ENCODE measurements around the gene OLFML2A.

OLFML2A gene

DNA sequence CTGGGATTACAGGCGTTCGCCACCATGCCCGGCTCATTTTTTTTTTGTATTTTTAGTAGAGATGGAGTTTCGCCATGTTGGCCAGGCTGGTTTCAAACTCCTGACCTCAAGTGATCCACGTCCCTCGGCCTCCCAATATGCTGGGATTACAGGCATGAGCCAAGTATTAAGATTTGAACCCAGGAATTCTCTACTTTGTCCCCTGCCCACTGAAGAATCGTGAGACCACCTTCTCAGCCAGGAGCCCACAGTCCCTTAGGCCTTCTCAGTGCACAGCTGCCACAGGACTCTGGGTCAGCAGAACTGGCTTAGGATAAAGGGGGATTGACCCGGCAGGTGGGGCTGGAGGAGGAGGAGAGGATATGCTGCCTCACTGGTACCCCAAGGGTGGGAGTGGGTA lies 13.4 kb downstream of the OLFML2A start:
- no peak overlapping the region for H2BK5ac ChIP-seq (ENCODE audit: low read depth, low read length, poor library complexity)
- no peak overlapping the region for H4K12ac ChIP-seq (ENCODE audit: low read depth, low read length)
- no peak overlapping the region for H3K4me3 ChIP-seq (ENCODE audit: low read depth, low read length)
- H3K9me3 ChIP-seq (ENCODE audit: insufficient read depth, low read depth, low read length), result peaks cover 3% of the 10 kb centered on the region
- no peaks in the 10 kb centered on the region for H3K79me2 ChIP-seq (ENCODE audit: control insufficient read depth, insufficient read depth, low read length, poor library complexity)
- no peak overlapping the region for H3K23ac ChIP-seq (ENCODE audit: low read length)
- H2AFZ ChIP-seq (ENCODE audit: insufficient read depth, low read length, poor library complexity), result no peak overlapping the region
- H3K27ac ChIP-seq (ENCODE audit: low read depth, low read length), result no peak overlapping the region
- no peaks in the 10 kb centered on the region for H3K27me3 ChIP-seq (ENCODE audit: insufficient read depth, low read length)
- H3K4ac ChIP-seq (ENCODE audit: low read depth, low read length), result no peak overlapping the region
- no peak overlapping the region for H2BK120ac ChIP-seq (ENCODE audit: insufficient read depth, low read length, poor library complexity)
- H3K36me3 ChIP-seq (ENCODE audit: control insufficient read depth in 1 of 2, insufficient read depth in 2 of 2, low read length in 2 of 2), result peaks cover 29 to 41% of the 10 kb centered on the region in 2 experiments
- no peak for DNase-seq
- no peak overlapping the region for H3K14ac ChIP-seq (ENCODE audit: low read length)
- no CpG with 5 or more reads among the region's 8 CpGs for WGBS (ENCODE audit: extremely low coverage, insufficient coverage, insufficient read length)
- no peaks in the 10 kb centered on the region for H3K79me1 ChIP-seq (ENCODE audit: low read length)
- no peak overlapping the region for H2AK5ac ChIP-seq (ENCODE audit: low read length)
- H3K9ac ChIP-seq (ENCODE audit: low read length), result no peak overlapping the region
- no peak overlapping the region for H3K18ac ChIP-seq (ENCODE audit: low read length)
- no peak overlapping the region for H4K91ac ChIP-seq (ENCODE audit: low read depth, low read length)
- peaks cover 0 to 2% of the 10 kb centered on the region in 2 experiments for H3K4me1 ChIP-seq (ENCODE audit: control insufficient read depth in 1 of 2, insufficient read depth in 2 of 2, low read length in 2 of 2)
- no peak overlapping the region for H4K8ac ChIP-seq (ENCODE audit: low read depth, low read length)
- H3K4me2 ChIP-seq (ENCODE audit: low read length), result no peak overlapping the region
- no peak overlapping the region for H2BK12ac ChIP-seq (ENCODE audit: low read length)

DNA sequence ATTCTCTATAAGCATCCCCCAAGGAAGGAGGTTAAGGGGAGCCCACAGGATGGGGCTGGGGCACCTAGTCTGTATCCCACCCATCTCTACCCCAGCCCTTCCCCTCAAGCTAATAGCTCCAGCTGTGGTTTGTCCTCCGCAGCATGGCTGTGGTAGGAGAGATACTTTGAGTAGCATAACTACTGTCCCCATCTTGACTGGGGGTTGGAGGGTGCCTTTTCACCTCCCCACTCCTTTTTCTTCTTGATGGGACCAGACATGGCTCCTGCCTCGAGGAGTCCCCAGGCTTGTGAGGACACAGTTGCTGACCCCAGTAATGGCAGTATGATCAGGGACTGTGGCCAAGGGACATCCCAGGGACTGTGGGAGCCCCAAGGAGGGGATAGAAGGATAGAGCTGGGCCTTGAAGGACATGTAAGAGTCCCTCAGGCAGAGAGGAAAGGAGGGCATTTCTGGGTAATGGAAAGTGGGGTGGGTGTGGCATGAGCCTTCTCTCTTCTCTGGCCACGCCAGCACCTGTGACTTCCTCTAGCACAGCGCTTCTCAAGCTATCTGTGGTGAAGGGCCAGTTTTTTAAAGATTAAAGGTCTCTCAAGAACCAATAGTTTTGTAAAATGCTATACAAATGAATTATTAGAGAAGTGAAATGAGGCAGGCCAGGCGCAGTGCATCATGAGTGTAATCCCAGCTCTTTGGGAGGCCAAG lies 14.0 kb downstream of the OLFML2A start:
- Histone ChIP-seq H4K8ac (ENCODE audit: low read depth, low read length) (no peak overlapping the region), H4K91ac (ENCODE audit: low read depth, low read length) (no peak overlapping the region), H3K9ac (ENCODE audit: low read length) (no peak overlapping the region), H3K14ac (ENCODE audit: low read length) (no peak overlapping the region), H2BK5ac (ENCODE audit: low read depth, low read length, poor library complexity) (no peak overlapping the region), H3K79me1 (ENCODE audit: low read length) (peaks cover 3% of the 10 kb centered on the region), H3K27me3 (ENCODE audit: insufficient read depth, low read length) (no peaks in the 10 kb centered on the region), H2BK12ac (ENCODE audit: low read length) (no peak overlapping the region), H3K4me3 (ENCODE audit: low read depth, low read length) (no peak overlapping the region), H4K12ac (ENCODE audit: low read depth, low read length) (no peak overlapping the region), H3K23ac (ENCODE audit: low read length) (no peak overlapping the region), H3K9me3 (ENCODE audit: insufficient read depth, low read depth, low read length) (peaks cover 3% of the 10 kb centered on the region), H3K36me3 (ENCODE audit: control insufficient read depth in 1 of 2, insufficient read depth in 2 of 2, low read length in 2 of 2) (peaks cover 29 to 41% of the 10 kb centered on the region in 2 experiments), H3K79me2 (ENCODE audit: control insufficient read depth, insufficient read depth, low read length, poor library complexity) (no peaks in the 10 kb centered on the region), H3K4me1 (ENCODE audit: control insufficient read depth in 1 of 2, insufficient read depth in 2 of 2, low read length in 2 of 2) (peaks cover 3 to 7% of the 10 kb centered on the region in 2 experiments), H2AFZ (ENCODE audit: insufficient read depth, low read length, poor library complexity) (no peak overlapping the region), H2BK120ac (ENCODE audit: insufficient read depth, low read length, poor library complexity) (no peak overlapping the region), H3K4ac (ENCODE audit: low read depth, low read length) (no peak overlapping the region), H2AK5ac (ENCODE audit: low read length) (no peak overlapping the region), H3K27ac (ENCODE audit: low read depth, low read length) (no peak overlapping the region), H3K18ac (ENCODE audit: low read length) (no peak overlapping the region), H3K4me2 (ENCODE audit: low read length) (no peak overlapping the region)
- no CpG with 5 or more reads among the region's 5 CpGs for WGBS (ENCODE audit: extremely low coverage, insufficient coverage, insufficient read length)
- DNase-seq, result no peak

DNA sequence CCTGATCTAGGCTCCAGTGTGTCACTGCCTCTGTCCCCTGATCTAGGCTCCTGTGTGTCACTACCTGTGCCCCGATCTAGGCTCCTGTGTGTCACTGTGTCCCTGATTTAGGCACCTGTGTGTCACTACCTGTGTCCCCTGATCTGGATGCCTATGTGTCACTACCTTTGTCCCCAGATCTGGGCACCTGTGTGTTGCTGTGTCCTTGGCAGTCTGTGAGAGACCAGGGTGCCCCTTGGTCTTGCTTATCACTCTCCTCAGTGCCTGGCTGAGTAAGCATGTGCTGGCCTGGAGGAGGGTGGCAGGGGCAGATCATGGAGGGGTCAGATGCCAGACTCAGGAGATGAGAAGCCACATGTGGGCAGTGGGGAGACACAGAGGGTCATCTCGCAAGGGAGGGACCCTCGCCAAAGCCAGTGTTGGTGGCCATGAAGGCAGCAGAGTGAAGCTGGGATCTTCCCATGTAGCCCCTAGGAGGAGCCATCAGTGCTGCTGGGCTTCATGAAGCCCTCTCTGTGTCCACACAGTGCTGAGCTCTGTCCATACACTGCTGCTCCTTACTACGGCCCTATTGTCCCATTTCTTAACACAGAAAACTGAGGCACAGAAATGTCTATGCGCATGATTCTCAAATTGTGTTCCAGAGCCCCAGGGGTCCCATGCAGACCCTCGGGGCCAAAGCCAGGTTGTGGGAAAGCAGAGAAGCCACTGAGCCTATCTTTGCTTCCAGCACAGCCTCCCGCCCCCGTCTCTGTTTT lies 15.5 kb downstream of the OLFML2A start:
- no peak overlapping the region for H3K4me3 ChIP-seq (ENCODE audit: low read depth, low read length)
- H4K8ac ChIP-seq (ENCODE audit: low read depth, low read length), result no peak overlapping the region
- no peak overlapping the region for H2AK5ac ChIP-seq (ENCODE audit: low read length)
- no peak overlapping the region for H3K18ac ChIP-seq (ENCODE audit: low read length)
- H3K79me2 ChIP-seq (ENCODE audit: control insufficient read depth, insufficient read depth, low read length, poor library complexity), result no peaks in the 10 kb centered on the region
- H4K91ac ChIP-seq (ENCODE audit: low read depth, low read length), result no peak overlapping the region
- H3K23ac ChIP-seq (ENCODE audit: low read length), result peak overlapping the region; percentile 40
- no peak overlapping the region for H3K9ac ChIP-seq (ENCODE audit: low read length)
- H2AFZ ChIP-seq (ENCODE audit: insufficient read depth, low read length, poor library complexity), result no peak overlapping the region
- H3K36me3 ChIP-seq (ENCODE audit: control insufficient read depth in 1 of 2, insufficient read depth in 2 of 2, low read length in 2 of 2), result peaks cover 23 to 35% of the 10 kb centered on the region in 2 experiments
- H3K9me3 ChIP-seq (ENCODE audit: insufficient read depth, low read depth, low read length), result peaks cover 3% of the 10 kb centered on the region
- no peak overlapping the region for H2BK5ac ChIP-seq (ENCODE audit: low read depth, low read length, poor library complexity)
- no peak overlapping the region for H2BK120ac ChIP-seq (ENCODE audit: insufficient read depth, low read length, poor library complexity)
- no peaks in the 10 kb centered on the region for H3K27me3 ChIP-seq (ENCODE audit: insufficient read depth, low read length)
- H4K12ac ChIP-seq (ENCODE audit: low read depth, low read length), result no peak overlapping the region
- peaks cover 4 to 12% of the 10 kb centered on the region in 2 experiments for H3K4me1 ChIP-seq (ENCODE audit: control insufficient read depth in 1 of 2, insufficient read depth in 2 of 2, low read length in 2 of 2)
- no CpG with 5 or more reads among the region's 8 CpGs for WGBS (ENCODE audit: extremely low coverage, insufficient coverage, insufficient read length)
- no peak overlapping the region for H3K14ac ChIP-seq (ENCODE audit: low read length)
- peaks cover 7% of the 10 kb centered on the region for H3K79me1 ChIP-seq (ENCODE audit: low read length)
- no peak overlapping the region for H2BK12ac ChIP-seq (ENCODE audit: low read length)
- no peak overlapping the region for H3K4me2 ChIP-seq (ENCODE audit: low read length)
- H3K27ac ChIP-seq (ENCODE audit: low read depth, low read length), result no peak overlapping the region
- H3K4ac ChIP-seq (ENCODE audit: low read depth, low read length), result no peak overlapping the region
- DNase-seq, result no peak

DNA sequence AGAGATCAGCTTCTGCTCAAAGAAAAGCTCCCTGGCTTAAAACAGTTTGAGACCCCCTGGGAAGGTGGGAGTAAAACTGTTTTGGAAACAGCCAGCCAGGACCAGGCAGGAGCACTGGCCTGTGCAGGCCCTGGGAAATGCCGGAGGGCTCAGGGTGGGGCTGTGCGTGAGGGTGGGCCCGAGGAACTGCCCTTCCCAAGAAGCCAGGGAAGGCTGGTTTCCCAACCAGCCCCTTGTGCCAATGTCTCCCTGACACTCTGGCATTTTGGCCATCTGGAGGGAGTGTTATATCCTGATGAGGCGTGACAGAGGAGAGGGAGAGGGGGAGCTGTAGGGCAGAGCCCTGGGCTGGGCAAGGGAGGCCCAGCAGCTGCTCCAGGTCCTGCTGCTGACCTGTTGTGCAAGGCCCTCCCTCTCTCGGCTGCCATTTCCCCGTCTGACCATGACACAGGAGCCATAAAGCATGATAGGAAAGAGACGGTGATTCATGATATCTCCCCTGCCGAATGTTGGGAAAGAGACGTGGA lies 16.1 kb downstream of the OLFML2A start:
- Histone ChIP-seq H4K8ac (ENCODE audit: low read depth, low read length) (no peak overlapping the region), H2BK5ac (ENCODE audit: low read depth, low read length, poor library complexity) (no peak overlapping the region), H2BK12ac (ENCODE audit: low read length) (no peak overlapping the region), H3K4me1 (ENCODE audit: control insufficient read depth in 1 of 2, insufficient read depth in 2 of 2, low read length in 2 of 2) (peaks cover 4 to 12% of the 10 kb centered on the region in 2 experiments), H3K18ac (ENCODE audit: low read length) (no peak overlapping the region), H3K14ac (ENCODE audit: low read length) (no peak overlapping the region), H3K36me3 (ENCODE audit: control insufficient read depth in 1 of 2, insufficient read depth in 2 of 2, low read length in 2 of 2) (peaks cover 18 to 31% of the 10 kb centered on the region in 2 experiments), H3K4ac (ENCODE audit: low read depth, low read length) (no peak overlapping the region), H3K9ac (ENCODE audit: low read length) (no peak overlapping the region), H3K27me3 (ENCODE audit: insufficient read depth, low read length) (no peaks in the 10 kb centered on the region), H2AK5ac (ENCODE audit: low read length) (no peak overlapping the region), H3K4me3 (ENCODE audit: low read depth, low read length) (no peak overlapping the region), H2AFZ (ENCODE audit: insufficient read depth, low read length, poor library complexity) (no peak overlapping the region), H3K79me2 (ENCODE audit: control insufficient read depth, insufficient read depth, low read length, poor library complexity) (no peaks in the 10 kb centered on the region), H4K91ac (ENCODE audit: low read depth, low read length) (no peak overlapping the region), H4K12ac (ENCODE audit: low read depth, low read length) (no peak overlapping the region), H3K27ac (ENCODE audit: low read depth, low read length) (no peak overlapping the region), H3K4me2 (ENCODE audit: low read length) (no peak overlapping the region), H2BK120ac (ENCODE audit: insufficient read depth, low read length, poor library complexity) (no peak overlapping the region), H3K23ac (ENCODE audit: low read length) (no peak overlapping the region), H3K9me3 (ENCODE audit: insufficient read depth, low read depth, low read length) (peaks cover 3% of the 10 kb centered on the region), H3K79me1 (ENCODE audit: low read length) (peaks cover 7% of the 10 kb centered on the region)
- DNase-seq, result no peak
- no CpG with 5 or more reads among the region's 9 CpGs for WGBS (ENCODE audit: extremely low coverage, insufficient coverage, insufficient read length)
